GM12878 (cell line): ENCODE data around the gene P3H1. TPM values are rescaled to one million over a fixed set of nuclear protein-coding genes. Genes with fewer than 3 reads are reported as not detected.
A peak's percentile ranks its signal among the peaks of the same experiment; 100 is the strongest.

ENCODE experiments used
- ATAC-seq: fragments of 200-7000 bp; cut with Tn5 transposase; 3 replicates; pipeline ENCODE4 v1.9.1; 2020; ENCODE audit warnings: mild to moderate bottlenecking, moderate library complexity
- BruUV-seq: library from RNA; stranded (reverse); fragments of 400-500 nt; replicated peaks from 2 replicates; lab custom pipeline; 2021; lab: Mats Ljungman, UMichigan
- CTCF ChIA-PET: fragments of 300-600 bp; sonication (Branson Sonifier 250); formaldehyde crosslinking; extraction: SDS; loops from one replicate; lab custom pipeline; 2021; ENCODE audit warnings: inconsistent platforms; lab: Yijun Ruan, JAX
- POLR2A ChIA-PET: fragments of 350-600 bp; formaldehyde crosslinking; extraction: SDS; loops from one replicate; lab custom pipeline; 2021; ENCODE audit warnings: inconsistent platforms; lab: Charles Lee
- RAD21 ChIA-PET: fragments of 300-600 bp; sonication (Branson Sonifier 250); formaldehyde crosslinking; loops from one replicate; lab custom pipeline; 2023; ENCODE audit warnings: antibody characterized with exemption; ENCODE audit not compliant: unreplicated experiment; lab: Charles Lee
- SMC1A ChIA-PET: fragments of 300-600 bp; sonication (Branson Sonifier 250); formaldehyde crosslinking; loops from one replicate; lab custom pipeline; 2023; ENCODE audit not compliant: unreplicated experiment, uncharacterized antibody; lab: Charles Lee
- DNase-seq: peaks from one replicate; pipeline ENCODE4 v3.0.0-alpha.2; 2011; ENCODE audit warnings: low read depth, low spot score
- FAIRE-seq: peaks from 3 replicates; lab custom pipeline; 2011; peaks lifted over from hg19 to GRCh38; lab: Jason Lieb, UNC
- H2AFZ ChIP-seq: 2 replicates; pipeline ENCODE4 v1.6.0; 2011; ENCODE audit warnings: low read depth, low read length, control low read depth; ENCODE audit not compliant: control insufficient read depth
- H3K27ac ChIP-seq: 2 replicates; pipeline ENCODE4 v1.5.1; 2011; ENCODE audit warnings: control low read depth; ENCODE audit not compliant: control insufficient read depth, insufficient read depth
- H3K27me3 ChIP-seq, 2 experiments: replicated peaks in 1 of 2; 2 replicates each; pipeline versions ENCODE4 v1.6.0 to v1.6.1; 2011; ENCODE audit warnings: low read length in 1 of 2; ENCODE audit not compliant: control insufficient read depth in 2 of 2, insufficient read depth in 2 of 2
- H3K36me3 ChIP-seq, 2 experiments: 2 replicates each; pipeline ENCODE4 v1.5.1; 2011; ENCODE audit warnings: low read length in 1 of 2; ENCODE audit not compliant: control insufficient read depth in 2 of 2, insufficient read depth in 2 of 2
- H3K4me1 ChIP-seq: 2 replicates; pipeline ENCODE4 v1.6.1; 2011; ENCODE audit warnings: mild to moderate bottlenecking, low read length, moderate library complexity, mixed read lengths; ENCODE audit not compliant: control insufficient read depth, insufficient read depth
- H3K4me2 ChIP-seq: 2 replicates; pipeline ENCODE4 v1.6.0; 2011; ENCODE audit warnings: control low read depth; ENCODE audit not compliant: control insufficient read depth, insufficient read depth
- H3K4me3 ChIP-seq: fragments of 200-600 bp; sonication (generic); 2 replicates; pipeline ENCODE4 v1.5.1; 2016
- H3K79me2 ChIP-seq: 2 replicates; pipeline ENCODE4 v1.6.0; 2011; ENCODE audit warnings: low read length; ENCODE audit not compliant: control insufficient read depth, insufficient read depth
- H3K9ac ChIP-seq: 2 replicates; pipeline ENCODE4 v1.8.0; 2011; ENCODE audit warnings: low read length, control low read depth, mixed read lengths; ENCODE audit not compliant: control insufficient read depth, insufficient read depth
- H3K9me3 ChIP-seq: replicated peaks from 3 replicates; pipeline ENCODE4 v1.5.1; 2011; ENCODE audit warnings: mild to moderate bottlenecking, low read length; ENCODE audit not compliant: control insufficient read depth, insufficient read depth
- H4K20me1 ChIP-seq: 2 replicates; pipeline ENCODE4 v1.6.0; 2011; ENCODE audit not compliant: control insufficient read depth, insufficient read depth
- BHLHE40 ChIP-seq, 2 experiments: fragments of 450-650 bp in 1 of 2; IDR thresholded peaks; 2 replicates each; pipeline ENCODE4 v1.6.1; 2011 to 2017; ENCODE audit warnings: low read depth in 2 of 2, borderline replicate concordance in 1 of 2, improper control_type of control experiment in 1 of 2, low read length in 1 of 2, mild to moderate bottlenecking in 1 of 2
- BMI1 ChIP-seq: fragments of 450-650 bp; IDR thresholded peaks from 2 replicates; pipeline ENCODE4 v1.6.1; 2016; ENCODE audit warnings: mild to moderate bottlenecking, moderate library complexity, borderline replicate concordance
- CHD2 ChIP-seq: IDR thresholded peaks from 2 replicates; pipeline ENCODE4 v1.6.1; 2011; ENCODE audit warnings: low read depth, low read length, improper control_type of control experiment, borderline replicate concordance
- CTCF ChIP-seq, 3 experiments: IDR thresholded peaks in 2 of 3; conservative IDR thresholded peaks in 1 of 3; 2 replicates each; pipeline ENCODE4 v1.5.1; 2011; ENCODE audit warnings: low read depth in 3 of 3, low read length in 3 of 3, mild to moderate bottlenecking in 3 of 3, control low read depth in 2 of 3, moderate library complexity in 2 of 3, inconsistent platforms in 1 of 3, mixed read lengths in 1 of 3; ENCODE audit not compliant: control insufficient read depth in 2 of 3, insufficient read depth in 1 of 3; ENCODE audit errors: extremely low read depth in 1 of 3
- LARP7 ChIP-seq: fragments of 450-650 bp; IDR thresholded peaks from 2 replicates; pipeline ENCODE4 v1.6.1; 2017; ENCODE audit warnings: mild to moderate bottlenecking
- RAD21 ChIP-seq: IDR thresholded peaks from 2 replicates; pipeline ENCODE4 v1.6.1; 2011; ENCODE audit warnings: mild to moderate bottlenecking, low read depth, low read length, moderate library complexity; ENCODE audit not compliant: insufficient read depth
- RFX5 ChIP-seq: IDR thresholded peaks from 2 replicates; pipeline ENCODE4 v1.6.1; 2011; ENCODE audit warnings: low read depth, low read length, improper control_type of control experiment
- SIX5 ChIP-seq: IDR thresholded peaks from 2 replicates; pipeline ENCODE4 v1.6.1; 2011; ENCODE audit warnings: mild to moderate bottlenecking, low read depth, low read length, moderate library complexity; ENCODE audit not compliant: severe bottlenecking
- STAT1 ChIP-seq: fragments of 450-650 bp; conservative IDR thresholded peaks from 2 replicates; pipeline ENCODE4 v1.6.1; 2014; ENCODE audit warnings: antibody characterized with exemption, mild to moderate bottlenecking
- TBL1XR1 ChIP-seq: IDR thresholded peaks from 2 replicates; pipeline ENCODE4 v1.6.1; 2012; ENCODE audit warnings: low read depth, low read length, improper control_type of control experiment
- YBX1 ChIP-seq: fragments of 450-650 bp; IDR thresholded peaks from 2 replicates; pipeline ENCODE4 v1.6.1; 2016; ENCODE audit warnings: antibody characterized with exemption
- ZNF622 ChIP-seq: fragments of 450-650 bp; IDR thresholded peaks from 2 replicates; pipeline ENCODE4 v1.6.1; 2017; ENCODE audit warnings: mild to moderate bottlenecking, inconsistent platforms
- WGBS: methylation state at CpG from one replicate; pipeline ENCODE4 v1.1.6; 2016; ENCODE audit warnings: low lambda C conversion rate; ENCODE audit not compliant: insufficient replicate concordance, insufficient coverage; ENCODE audit errors: missing lambda C conversion rate; 5-methylcytosine and 5-hydroxymethylcytosine counted together
- in situ Hi-C: fragments of 300-500 bp; cut with MboI; formaldehyde crosslinking; loops from 9 replicates; pipeline ENCODE4 v1.14.3; 2018; ENCODE audit warnings: mixed read lengths
- intact Hi-C: fragments of 100-400 bp; cut with micrococcal nuclease; formaldehyde crosslinking; loops from one replicate; pipeline ENCODE4 v1.14.2; 2022; ENCODE audit not compliant: unreplicated experiment
- polyA plus RNA-seq, 11 experiments: library from polyadenylated mRNA; depleted of rRNA in 4 of 11; unstranded in 6 of 11; stranded (reverse) in 5 of 11; fragments of >200 nt; fragmentation: Nextera tagmentation in 4 of 11; fragmentation: Illumina TruSeq in 1 of 11; extraction: Ambion mirVana in 4 of 11; extraction: Trizol in 1 of 11; gene quantifications; 1 replicate in 1 of 11; 2 replicates in 10 of 11; pipeline versions ENCODE4 v1.2.1 to v1.2.3, GENCODE V29; 2011 to 2016; ENCODE audit warnings: inconsistent platforms in 2 of 11, missing spikeins in 2 of 11, low read depth in 1 of 11
- total RNA-seq, 4 experiments: library from RNA; depleted of rRNA in 3 of 4; stranded (reverse); fragments of >200 nt in 3 of 4; fragmentation: Illumina TruSeq in 1 of 4; extraction: Trizol in 1 of 4; gene quantifications; 2 replicates each; pipeline versions ENCODE4 v1.2.1 to v1.2.3, GENCODE V29; 2013 to 2021

P3H1 gene
- total and polyA plus RNA-seq, 10 of the 15 experiments (the other 5 are each of a cell fraction or from before 2014, with no cell fraction given): 0.72 to 42.4 (median 26.0) TPM

DNA sequence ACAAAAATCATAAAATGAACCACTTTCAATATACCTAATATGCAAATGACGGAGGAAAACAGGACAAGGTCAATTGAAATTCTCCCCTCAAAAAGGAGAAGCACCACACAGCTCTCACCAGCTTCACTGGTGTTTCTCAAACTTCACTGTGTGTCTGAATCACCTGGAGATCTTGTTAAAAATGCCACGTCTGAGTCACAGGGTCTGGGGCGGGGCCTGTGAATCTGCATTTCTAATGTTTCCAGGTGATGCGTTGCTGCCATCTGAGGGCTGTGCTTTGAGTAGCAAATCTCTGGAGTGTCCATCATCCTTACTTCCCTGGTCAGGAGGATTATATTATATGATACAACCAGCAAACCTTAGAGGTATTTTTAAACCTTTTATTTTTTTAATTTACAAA lies 35.8 kb downstream of the P3H1 start:
- H3K27me3 ChIP-seq: no peaks in the 10 kb centered on the region
- FAIRE-seq (peak; percentile 79), DNase-seq (no peak), ATAC-seq (peak; percentile 51)
- RAD21 ChIA-PET: interaction anchor here (0.6 to 1.3 kb wide), 2 partner anchors 35 to 73 kb away, joined by 3 to 5 read pairs; no protein-coding TSS in a partner anchor
- SMC1A ChIA-PET: interaction anchor here (0.8 kb wide), 1 partner anchor 392 kb away, joined by 4 read pairs; no protein-coding TSS in a partner anchor
- intact Hi-C loops (no loop called here), in situ Hi-C loops (loop anchor here (10.0 kb wide), 1 partner anchor 136 kb away; no protein-coding TSS in a partner anchor)
- no peak for TF ChIP-seq TBL1XR1
- no peak for TF ChIP-seq RFX5
- TF ChIP-seq BMI1: no peak
- TF ChIP-seq CHD2: no peak
- no peak for TF ChIP-seq YBX1
- peak; percentile 45 for TF ChIP-seq RAD21
- no peak for TF ChIP-seq SIX5
- no peak for TF ChIP-seq LARP7
- no peak for TF ChIP-seq ZNF622
- TF ChIP-seq BHLHE40 (IDR thresholded peaks at IDR 0.05; ENCODE audit: borderline replicate concordance in 1 of 2, low read depth in 2 of 2, low read length in 1 of 2): no peak
- peak in 2 of 3 experiments; percentile 13 to 20; a peak in 1 of 6 replicates for TF ChIP-seq CTCF (IDR thresholded peaks at IDR 0.05 in 2 of 3, conservative IDR thresholded peaks at IDR 0.05 in 1 of 3; ENCODE audit: control insufficient read depth in 2 of 3, extremely low read depth in 1 of 3, insufficient read depth in 1 of 3, low read depth in 3 of 3, low read length in 3 of 3)
- TF ChIP-seq STAT1: no peak
- no peaks in the 10 kb centered on the region for H3K79me2 ChIP-seq
- H3K36me3 ChIP-seq: no peaks in the 10 kb centered on the region
- H4K20me1 ChIP-seq: no peaks in the 10 kb centered on the region
- POLR2A ChIA-PET: interaction anchor here (0.7 to 1.5 kb wide), 2 partner anchors 33 to 42 kb away, joined by 3 to 6 read pairs; no protein-coding TSS in a partner anchor
- CTCF ChIA-PET: no interaction called here
- no peak overlapping the region for H3K9ac ChIP-seq
- H3K4me3 ChIP-seq: no peak overlapping the region
- H3K4me1 ChIP-seq: no peaks in the 10 kb centered on the region
- H3K4me2 ChIP-seq: no peak overlapping the region; the same call in 1 of the 2 replicates
- no TSS peak for BruUV-seq
- H2AFZ ChIP-seq: no peak overlapping the region
- H3K27ac ChIP-seq: no peak overlapping the region
- no peaks in the 10 kb centered on the region for H3K9me3 ChIP-seq
- 0% methylated on average over 4 of the region's 4 CpGs for WGBS
